K562 (cell line): ENCODE measurements around the gene CTSZ. TPM values are rescaled to one million over a fixed set of nuclear protein-coding genes. Genes with fewer than 3 reads are reported as not detected.
A peak's percentile ranks its signal among the peaks of the same experiment; 100 is the strongest.

ENCODE experiments used
- ARNT ChIP-seq, 2 experiments: fragments of 450-650 bp; IDR thresholded peaks; 2 replicates each; pipeline ENCODE4 v1.6.1; 2016; ENCODE audit warnings: mild to moderate bottlenecking in 1 of 2
- CBX1 ChIP-seq: sonication (generic); IDR thresholded peaks from 2 replicates; pipeline ENCODE4 v1.6.1; 2016; ENCODE audit warnings: antibody characterized with exemption, low read depth, mild to moderate bottlenecking
- CTBP1 ChIP-seq: fragments of 450-650 bp; IDR thresholded peaks from 2 replicates; pipeline ENCODE4 v1.6.1; 2016; ENCODE audit warnings: borderline replicate concordance
- FOXP1 ChIP-seq: sonication (generic); formaldehyde crosslinking; IDR thresholded peaks from 2 replicates; pipeline ENCODE4 v1.8.0; 2022; ENCODE audit warnings: mild to moderate bottlenecking, missing genetic modification reagents
- GATAD2B ChIP-seq: fragments of 450-650 bp; IDR thresholded peaks from 2 replicates; pipeline ENCODE4 v1.6.1; 2017; ENCODE audit warnings: mild to moderate bottlenecking, borderline replicate concordance
- HDAC1 ChIP-seq, 2 experiments: fragments of 450-650 bp; IDR thresholded peaks; 2 replicates each; pipeline ENCODE4 v1.6.1; 2016 to 2017; ENCODE audit warnings: inconsistent platforms in 1 of 2, mild to moderate bottlenecking in 1 of 2, moderate library complexity in 1 of 2
- HDGF ChIP-seq: fragments of 450-650 bp; IDR thresholded peaks from 2 replicates; pipeline ENCODE4 v1.6.1; 2016
- HMGN3 ChIP-seq: IDR thresholded peaks from 2 replicates; pipeline ENCODE4 v1.6.1; 2011; ENCODE audit warnings: borderline replicate concordance, low read depth, mild to moderate bottlenecking, mixed read lengths, low read length; ENCODE audit not compliant: insufficient read length; ENCODE audit errors: extremely low read depth
- IRF2 ChIP-seq: sonication (generic); formaldehyde crosslinking; IDR thresholded peaks from 2 replicates; pipeline ENCODE4 v1.8.1; 2022; ENCODE audit warnings: mild to moderate bottlenecking, missing genetic modification reagents
- KDM5B ChIP-seq: fragments of 200-600 bp; sonication (generic); IDR thresholded peaks from 2 replicates; pipeline ENCODE4 v1.6.1; 2012; ENCODE audit warnings: low read depth, mild to moderate bottlenecking, moderate library complexity, low read length, control low read depth, inconsistent platforms; ENCODE audit not compliant: insufficient replicate concordance
- MED1 ChIP-seq: sonication (generic); formaldehyde crosslinking; IDR thresholded peaks from 2 replicates; pipeline ENCODE4 v1.8.1; 2023; ENCODE audit warnings: missing genetic modification reagents, borderline replicate concordance
- NR2C2 ChIP-seq, 2 experiments: fragments of 200-800 bp in 1 of 2; sonication (Bioruptor generic) in 1 of 2; sonication (generic) in 1 of 2; formaldehyde crosslinking in 1 of 2; IDR thresholded peaks; 2 replicates each; pipeline versions ENCODE4 v1.6.1 to v1.8.0; 2016 to 2022; ENCODE audit warnings: mild to moderate bottlenecking in 1 of 2, missing compliant biosample characterization in 1 of 2, missing genetic modification characterization in 1 of 2, missing genetic modification reagents in 1 of 2
- NRF1 ChIP-seq, 2 experiments: fragments of 450-650 bp; IDR thresholded peaks in 1 of 2; conservative IDR thresholded peaks in 1 of 2; 2 replicates each; pipeline ENCODE4 v1.6.1; 2014; ENCODE audit warnings: mild to moderate bottlenecking in 2 of 2
- PCBP1 ChIP-seq: fragments of 200-400 bp; formaldehyde crosslinking; IDR thresholded peaks from 2 replicates; pipeline ENCODE4 v1.6.1; 2018; ENCODE audit warnings: mild to moderate bottlenecking, low read depth, low read length; ENCODE audit not compliant: poor library complexity, severe bottlenecking
- PTRF ChIP-seq: fragments of 450-650 bp; IDR thresholded peaks from 2 replicates; pipeline ENCODE4 v1.6.1; 2016; ENCODE audit warnings: mild to moderate bottlenecking, missing genetic modification characterization, missing compliant biosample characterization
- RBM15 ChIP-seq: fragments of 200-400 bp; formaldehyde crosslinking; IDR thresholded peaks from 2 replicates; pipeline ENCODE4 v1.6.1; 2018; ENCODE audit warnings: mild to moderate bottlenecking, low read length, moderate library complexity; ENCODE audit not compliant: insufficient read depth
- SMAD4 ChIP-seq: fragments of 250-450 bp; sonication (Bioruptor Pico); conservative IDR thresholded peaks from 2 replicates; pipeline ENCODE4 v1.8.0; 2021; ENCODE audit warnings: inconsistent platforms, mild to moderate bottlenecking, moderate library complexity
- SNIP1 ChIP-seq: fragments of 450-650 bp; IDR thresholded peaks from 2 replicates; pipeline ENCODE4 v1.7.1; 2017; ENCODE audit warnings: low read depth, mild to moderate bottlenecking
- TBP ChIP-seq: optimal IDR thresholded peaks from 2 replicates; pipeline ENCODE3; 2011; ENCODE audit warnings: low read depth, low read length, improper control_type of control experiment
- ZNF23 ChIP-seq: fragments of 250-450 bp; sonication (Bioruptor Pico); IDR thresholded peaks from 2 replicates; pipeline ENCODE4 v1.4.0; 2020; ENCODE audit warnings: mild to moderate bottlenecking
- ZNF699 ChIP-seq: fragments of 250-450 bp; sonication (Bioruptor Pico); IDR thresholded peaks from 2 replicates; pipeline ENCODE4 v1.8.0; 2021; ENCODE audit warnings: mild to moderate bottlenecking, moderate library complexity; ENCODE audit not compliant: insufficient replicate concordance
- ZNF77 ChIP-seq: fragments of 250-450 bp; sonication (Bioruptor Pico); IDR thresholded peaks from 2 replicates; pipeline ENCODE4 v1.5.0; 2020
- polyA plus RNA-seq, 8 experiments: library from polyadenylated mRNA; depleted of rRNA in 4 of 8; stranded (reverse) in 5 of 8; unstranded in 3 of 8; fragments of >200 nt; fragmentation: Nextera tagmentation in 2 of 8; fragmentation: Illumina TruSeq in 1 of 8; extraction: Ambion mirVana in 2 of 8; extraction: Trizol in 1 of 8; gene quantifications; 2 replicates each; pipeline versions ENCODE4 v1.2.1 to v1.2.3, GENCODE V29; 2011 to 2014; ENCODE audit warnings: inconsistent platforms in 1 of 8, missing spikeins in 1 of 8
- total RNA-seq, 7 experiments: library from RNA; depleted of rRNA in 6 of 7; stranded (reverse); fragments of >200 nt in 6 of 7; fragmentation: Illumina TruSeq in 2 of 7; extraction: Trizol in 2 of 7; gene quantifications; 2 replicates each; pipeline versions ENCODE4 v1.2.1 to v1.2.3, GENCODE V29; 2011 to 2021; ENCODE audit warnings: low replicate concordance in 1 of 7
- TF ChIP-seq, protein P1 (sequence below): sonication (generic); formaldehyde crosslinking; IDR thresholded peaks from 2 replicates; pipeline ENCODE4 v1.8.0; 2022; ENCODE audit warnings: missing genetic modification reagents, mild to moderate bottlenecking, moderate library complexity, borderline replicate concordance
- TF ChIP-seq, protein P2 (sequence below): fragments of 450-650 bp; IDR thresholded peaks from 2 replicates; pipeline ENCODE4 v1.6.1; 2017; ENCODE audit warnings: antibody characterized with exemption, mild to moderate bottlenecking

The CTSZ gene
- total and polyA plus RNA-seq, 9 of the 15 experiments (the other 6 are each of a cell fraction or from before 2014, with no cell fraction given): 1.6 to 143 (median 82.8) TPM

DNA sequence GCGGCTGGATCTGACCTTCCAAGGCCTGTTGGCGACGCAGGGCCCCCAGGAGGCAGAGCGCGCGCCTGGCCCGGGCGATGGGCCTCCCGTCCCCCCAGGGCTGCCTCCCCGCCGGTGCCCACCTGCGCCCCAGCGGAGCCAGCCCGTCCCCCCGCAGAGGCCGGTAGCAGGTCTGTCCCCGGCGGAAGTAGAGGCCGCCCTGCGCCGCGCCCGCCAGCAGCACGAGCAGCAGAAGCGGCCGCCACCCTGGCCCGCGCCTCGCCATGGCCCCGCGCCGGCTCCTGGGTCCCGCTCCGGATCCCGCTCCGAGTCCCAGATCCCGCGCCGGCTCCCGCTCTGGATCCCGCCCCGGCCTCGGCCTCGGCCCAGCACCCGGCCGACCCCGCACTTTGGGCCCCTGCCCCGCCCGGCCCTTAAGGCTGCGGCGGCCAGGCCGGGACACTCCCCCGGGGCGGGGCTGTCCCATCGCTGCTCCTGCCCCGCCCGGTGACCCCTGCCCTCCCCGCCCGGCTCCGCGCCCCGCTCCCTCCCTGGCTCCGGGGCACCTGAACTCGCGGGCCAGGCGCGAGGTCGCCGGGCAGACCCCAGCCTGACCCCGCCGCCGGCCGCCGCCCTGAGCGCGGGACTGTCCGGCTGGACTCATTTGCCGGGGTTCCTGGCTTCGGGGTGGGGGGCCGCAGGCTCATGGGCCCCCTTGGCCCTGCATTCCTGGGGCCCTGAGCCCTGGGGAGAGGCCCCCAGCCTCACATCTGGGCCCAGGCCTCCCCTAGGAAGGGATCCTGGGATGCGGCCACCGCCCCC, at the start of gene CTSZ (continued):
- TF ChIP-seq ZNF699 (CRISPR knock-in tag) (no peak), MED1 (CRISPR knock-in tag) (no peak), NRF1 (conservative IDR thresholded peaks at IDR 0.05 in 1 of 2, IDR thresholded peaks at IDR 0.05 in 1 of 2) (peak in 1 of 2 experiments; percentile 38; a peak in 2 of 4 replicates), NR2C2 (CRISPR knock-in tag; IDR thresholded peaks at IDR 0.05) (no peak), NR2C2 (tag; IDR thresholded peaks at IDR 0.05) (peak; percentile 95), HMGN3 (peak; percentile 5), ZNF77 (CRISPR knock-in tag) (no peak), GATAD2B (peak; percentile 84; the same call in 1 of the 2 replicates), PTRF (tag) (no peak), PCBP1 (peak; percentile 47), SNIP1 (no peak), TBP (peak; percentile 48), SMAD4 (peak; percentile 38), CBX1 (peak; percentile 77; the same call in 1 of the 2 replicates), KDM5B (peak; percentile 66), RBM15 (no peak), IRF2 (no peak), FOXP1 (CRISPR knock-in tag) (0 out of 2 replicates have a peak, but pooled peaks have one; percentile 35), ARNT (IDR thresholded peaks at IDR 0.05) (no peak), HDAC1 (IDR thresholded peaks at IDR 0.05) (no peak; a peak in 1 of 4 replicates), ZNF23 (CRISPR knock-in tag) (no peak), CTBP1 (peak; percentile 43; the same call in 1 of the 2 replicates), HDGF (no peak)
- TF ChIP-seq, protein P1, sequence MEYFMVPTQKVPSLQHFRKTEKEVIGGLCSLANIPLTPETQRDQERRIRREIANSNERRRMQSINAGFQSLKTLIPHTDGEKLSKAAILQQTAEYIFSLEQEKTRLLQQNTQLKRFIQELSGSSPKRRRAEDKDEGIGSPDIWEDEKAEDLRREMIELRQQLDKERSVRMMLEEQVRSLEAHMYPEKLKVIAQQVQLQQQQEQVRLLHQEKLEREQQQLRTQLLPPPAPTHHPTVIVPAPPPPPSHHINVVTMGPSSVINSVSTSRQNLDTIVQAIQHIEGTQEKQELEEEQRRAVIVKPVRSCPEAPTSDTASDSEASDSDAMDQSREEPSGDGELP (CRISPR knock-in tag): peak; percentile 9; the same call in 1 of the 2 replicates
- TF ChIP-seq, protein P2, sequence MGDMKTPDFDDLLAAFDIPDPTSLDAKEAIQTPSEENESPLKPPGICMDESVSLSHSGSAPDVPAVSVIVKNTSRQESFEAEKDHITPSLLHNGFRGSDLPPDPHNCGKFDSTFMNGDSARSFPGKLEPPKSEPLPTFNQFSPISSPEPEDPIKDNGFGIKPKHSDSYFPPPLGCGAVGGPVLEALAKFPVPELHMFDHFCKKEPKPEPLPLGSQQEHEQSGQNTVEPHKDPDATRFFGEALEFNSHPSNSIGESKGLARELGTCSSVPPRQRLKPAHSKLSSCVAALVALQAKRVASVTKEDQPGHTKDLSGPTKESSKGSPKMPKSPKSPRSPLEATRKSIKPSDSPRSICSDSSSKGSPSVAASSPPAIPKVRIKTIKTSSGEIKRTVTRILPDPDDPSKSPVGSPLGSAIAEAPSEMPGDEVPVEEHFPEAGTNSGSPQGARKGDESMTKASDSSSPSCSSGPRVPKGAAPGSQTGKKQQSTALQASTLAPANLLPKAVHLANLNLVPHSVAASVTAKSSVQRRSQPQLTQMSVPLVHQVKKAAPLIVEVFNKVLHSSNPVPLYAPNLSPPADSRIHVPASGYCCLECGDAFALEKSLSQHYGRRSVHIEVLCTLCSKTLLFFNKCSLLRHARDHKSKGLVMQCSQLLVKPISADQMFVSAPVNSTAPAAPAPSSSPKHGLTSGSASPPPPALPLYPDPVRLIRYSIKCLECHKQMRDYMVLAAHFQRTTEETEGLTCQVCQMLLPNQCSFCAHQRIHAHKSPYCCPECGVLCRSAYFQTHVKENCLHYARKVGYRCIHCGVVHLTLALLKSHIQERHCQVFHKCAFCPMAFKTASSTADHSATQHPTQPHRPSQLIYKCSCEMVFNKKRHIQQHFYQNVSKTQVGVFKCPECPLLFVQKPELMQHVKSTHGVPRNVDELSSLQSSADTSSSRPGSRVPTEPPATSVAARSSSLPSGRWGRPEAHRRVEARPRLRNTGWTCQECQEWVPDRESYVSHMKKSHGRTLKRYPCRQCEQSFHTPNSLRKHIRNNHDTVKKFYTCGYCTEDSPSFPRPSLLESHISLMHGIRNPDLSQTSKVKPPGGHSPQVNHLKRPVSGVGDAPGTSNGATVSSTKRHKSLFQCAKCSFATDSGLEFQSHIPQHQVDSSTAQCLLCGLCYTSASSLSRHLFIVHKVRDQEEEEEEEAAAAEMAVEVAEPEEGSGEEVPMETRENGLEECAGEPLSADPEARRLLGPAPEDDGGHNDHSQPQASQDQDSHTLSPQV: peak; percentile 79
